Panc1 (cell line): ENCODE measurements around the gene NPFFR2. TPM values are rescaled to one million over a fixed set of nuclear protein-coding genes. Genes with fewer than 3 reads are reported as not detected.

ENCODE experiments used
- ATAC-seq: fragments of 200-7000 bp; cut with Tn5 transposase; 2 replicates; pipeline ENCODE4 v1.9.1; 2020; ENCODE audit warnings: mild to moderate bottlenecking, moderate library complexity
- BruUV-seq: library from RNA; stranded (reverse); fragments of 400-500 nt; replicated peaks from 2 replicates; lab custom pipeline; 2021; lab: Mats Ljungman, UMichigan
- CTCF ChIA-PET: fragments of 300-600 bp; sonication (Branson Sonifier 250); formaldehyde crosslinking; loops from one replicate; lab custom pipeline; 2022; ENCODE audit warnings: antibody characterized with exemption; lab: Charles Lee
- POLR2A ChIA-PET: fragments of 300-600 bp; sonication (Branson Sonifier 250); formaldehyde crosslinking; loops from one replicate; lab custom pipeline; 2022; ENCODE audit warnings: antibody characterized with exemption; lab: Charles Lee
- DNase-seq: peaks from one replicate; pipeline ENCODE4 v3.0.0-alpha.2; 2010; ENCODE audit warnings: low read depth, low spot score
- H3K27ac ChIP-seq: 2 replicates; pipeline ENCODE4 v1.5.1; 2011; ENCODE audit warnings: mild to moderate bottlenecking, low read length, inconsistent platforms
- H3K27me3 ChIP-seq: fragments of 200-500 bp; sonication (Bioruptor generic); 2 replicates; pipeline ENCODE4 v1.6.0; 2014; ENCODE audit warnings: low read length, inconsistent platforms; ENCODE audit not compliant: control insufficient read depth, insufficient read depth
- H3K36me3 ChIP-seq: fragments of 200-500 bp; sonication (Bioruptor generic); 2 replicates; pipeline ENCODE4 v1.5.1; 2014; ENCODE audit warnings: inconsistent platforms, mild to moderate bottlenecking, low read length, moderate library complexity; ENCODE audit not compliant: control insufficient read depth, insufficient read depth
- H3K4me1 ChIP-seq: 2 replicates; pipeline ENCODE4 v1.5.1; 2011; ENCODE audit warnings: inconsistent platforms, mild to moderate bottlenecking, low read length, moderate library complexity; ENCODE audit not compliant: control insufficient read depth, insufficient read depth
- H3K4me3 ChIP-seq, 2 experiments: 2 replicates each; pipeline ENCODE4 v1.5.1; 2011 to 2012; ENCODE audit warnings: low read depth in 2 of 2, low read length in 2 of 2, mild to moderate bottlenecking in 2 of 2, inconsistent platforms in 1 of 2, moderate library complexity in 1 of 2
- H3K9me3 ChIP-seq: fragments of 200-500 bp; sonication (Bioruptor generic); 2 replicates; pipeline ENCODE4 v1.5.1; 2014; ENCODE audit warnings: low read depth, mild to moderate bottlenecking, inconsistent platforms, low read length, moderate library complexity; ENCODE audit not compliant: control insufficient read depth, insufficient read depth
- CTCF ChIP-seq: fragments of 450-650 bp; IDR thresholded peaks from 2 replicates; pipeline ENCODE4 v1.5.1; 2017; ENCODE audit warnings: mild to moderate bottlenecking
- POLR2AphosphoS5 ChIP-seq: IDR thresholded peaks from 2 replicates; pipeline ENCODE4 v1.6.1; 2012; ENCODE audit warnings: mild to moderate bottlenecking, low read depth, low read length, moderate library complexity
- REST ChIP-seq, 2 experiments: IDR thresholded peaks; 2 replicates each; pipeline ENCODE4 v1.6.1; 2011 to 2012; ENCODE audit warnings: low read depth in 2 of 2, control low read depth in 1 of 2, low read length in 1 of 2, mild to moderate bottlenecking in 1 of 2, moderate library complexity in 1 of 2; ENCODE audit not compliant: insufficient read depth in 1 of 2
- SIN3A ChIP-seq: IDR thresholded peaks from 2 replicates; pipeline ENCODE4 v1.6.1; 2012; ENCODE audit warnings: low read depth, mild to moderate bottlenecking, low read length, moderate library complexity, borderline replicate concordance; ENCODE audit not compliant: insufficient read depth
- TCF7L2 ChIP-seq: IDR thresholded peaks from 2 replicates; pipeline ENCODE4 v1.6.1; 2011; ENCODE audit warnings: mild to moderate bottlenecking, low read depth, low read length, inconsistent platforms
- in situ Hi-C: cut with HindIII; loops from 2 replicates; pipeline ENCODE4 v1.10.0; 2016; ENCODE audit warnings: low sequenced_read_pairs, low pct_unique_long_range_greater_than_20kb
- intact Hi-C: fragments of 100-400 bp; cut with micrococcal nuclease; formaldehyde crosslinking; loops from one replicate; pipeline ENCODE4 v1.10.0; 2022; ENCODE audit not compliant: unreplicated experiment
- total RNA-seq: library from RNA; stranded (reverse); gene quantifications from one replicate; pipeline ENCODE4 v1.2.1, GENCODE V29; 2021; ENCODE audit not compliant: unreplicated experiment

The NPFFR2 gene
- total RNA-seq, 1 experiment from 2014 or later, result not detected

- Histone ChIP-seq H3K36me3 (no peaks in the 10 kb centered on the region), H3K4me3 (no peak overlapping the region), H3K27ac (no peak overlapping the region), H3K4me1 (no peaks in the 10 kb centered on the region), H3K27me3 (no peaks in the 10 kb centered on the region), H3K9me3 (no peaks in the 10 kb centered on the region)
- ATAC-seq, result no peak
- ChIA-PET POLR2A (no interaction called here), CTCF (no interaction called here)
- no peak for DNase-seq
- BruUV-seq, result no TSS peak
- intact Hi-C loops, result no loop called here
- TF ChIP-seq TCF7L2 (no peak), SIN3A (no peak), CTCF (no peak), REST (IDR thresholded peaks at IDR 0.05; ENCODE audit: insufficient read depth in 1 of 2, low read depth in 2 of 2, low read length in 1 of 2) (no peak), POLR2AphosphoS5 (no peak)
- in situ Hi-C loops, result no loop called here
Observed at GRCh38 chr4:72016011-72016410, 15.8 kb upstream of the NPFFR2 start.

GRCh38 chr4:72019688-72020087 is 12.1 kb upstream of the NPFFR2 start:
- H3K36me3 ChIP-seq, result no peaks in the 10 kb centered on the region
- intact Hi-C loops, result no loop called here
- no peaks in the 10 kb centered on the region for H3K27me3 ChIP-seq
- ChIA-PET POLR2A (no interaction called here), CTCF (no interaction called here)
- ATAC-seq, result no peak
- H3K9me3 ChIP-seq, result no peaks in the 10 kb centered on the region
- no peak for DNase-seq
- in situ Hi-C loops, result no loop called here
- BruUV-seq, result no TSS peak
- H3K4me3 ChIP-seq, result no peak overlapping the region
- TF ChIP-seq SIN3A (no peak), POLR2AphosphoS5 (no peak), TCF7L2 (no peak), CTCF (no peak)
- H3K27ac ChIP-seq, result no peak overlapping the region
- H3K4me1 ChIP-seq, result no peaks in the 10 kb centered on the region
